Renal cortex interstitium (tissue), 11 donors: ENCODE data around the gene MEGF8. TPM values are rescaled to one million over a fixed set of nuclear protein-coding genes. Genes with fewer than 3 reads are reported as not detected.

ENCODE experiments used
- DNase-seq, 11 donors: peaks; one replicate each; pipeline ENCODE4 v3.0.0-alpha.2; 2013; ENCODE audit warnings: low read depth in 9 of 11, low spot score in 4 of 11; ENCODE audit errors: extremely low read depth in 1 of 11
- polyA plus RNA-seq, 3 donors: library from polyadenylated mRNA; unstranded; fragments of 120-200 nt; gene quantifications; one replicate each; pipeline ENCODE4 v1.2.1, GENCODE V29; 2013; ENCODE audit not compliant: insufficient read length in 3 of 3

Gene MEGF8
- polyA plus RNA-seq, 3 donors, result 36.5 to 49.2 (median 47.5) TPM

DNA sequence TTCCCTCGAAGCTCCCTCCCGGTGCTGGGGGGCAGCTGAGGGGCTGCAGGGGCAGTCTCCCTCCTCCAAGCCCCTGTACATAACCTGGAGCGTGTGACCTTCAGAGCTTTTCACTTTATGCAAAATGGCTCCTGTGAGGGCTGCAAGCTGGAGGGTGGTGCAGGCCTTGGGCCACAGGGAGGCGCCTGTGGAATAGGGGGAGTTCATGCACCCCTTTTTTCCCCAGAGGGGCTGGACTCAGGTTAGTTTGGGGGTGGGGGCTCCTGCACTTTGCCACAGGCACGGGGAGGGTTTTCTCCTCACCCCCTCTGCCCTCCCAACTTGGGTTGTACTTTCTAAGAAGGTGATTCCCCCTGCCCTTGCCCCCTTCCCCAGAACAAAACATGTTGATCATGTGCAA lies 30.1 kb upstream of the MEGF8 start:
- no peak for DNase-seq

DNA sequence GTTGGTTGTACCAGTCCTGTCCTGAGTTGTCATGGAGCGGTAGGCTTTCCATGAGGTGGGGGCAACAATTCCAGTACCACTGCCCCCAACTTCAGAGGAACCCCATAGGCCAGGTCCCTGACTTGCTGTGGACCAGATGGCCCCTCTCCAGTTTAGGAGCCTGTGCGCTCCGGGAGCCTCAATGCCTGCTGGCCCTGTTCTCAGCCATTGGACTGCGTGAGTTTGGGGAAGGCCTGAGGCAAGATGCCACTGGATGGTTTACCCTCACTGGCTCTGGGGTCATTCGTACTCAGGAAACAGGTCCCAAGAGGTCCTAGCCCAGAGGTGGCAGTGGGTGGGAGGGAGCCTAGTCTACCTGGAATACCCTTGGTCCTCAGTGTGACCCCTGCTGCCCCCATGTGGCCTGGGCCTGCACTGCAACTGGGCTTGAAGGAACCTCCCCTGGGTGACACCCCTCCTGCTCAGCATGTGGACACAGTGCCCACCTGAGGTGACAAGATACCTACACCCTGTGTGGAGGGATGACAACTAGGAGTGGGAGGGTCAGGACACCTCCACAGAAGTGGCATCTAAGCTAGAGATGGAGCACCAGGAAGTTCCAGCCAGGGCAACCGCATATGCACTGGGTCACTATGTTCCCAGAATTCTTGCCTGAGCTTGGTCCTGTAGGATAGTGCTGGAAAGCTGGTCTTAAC lies 29.5 kb upstream of the MEGF8 start:
- peak in 1 of 11 donors; percentile 74 for DNase-seq

DNA sequence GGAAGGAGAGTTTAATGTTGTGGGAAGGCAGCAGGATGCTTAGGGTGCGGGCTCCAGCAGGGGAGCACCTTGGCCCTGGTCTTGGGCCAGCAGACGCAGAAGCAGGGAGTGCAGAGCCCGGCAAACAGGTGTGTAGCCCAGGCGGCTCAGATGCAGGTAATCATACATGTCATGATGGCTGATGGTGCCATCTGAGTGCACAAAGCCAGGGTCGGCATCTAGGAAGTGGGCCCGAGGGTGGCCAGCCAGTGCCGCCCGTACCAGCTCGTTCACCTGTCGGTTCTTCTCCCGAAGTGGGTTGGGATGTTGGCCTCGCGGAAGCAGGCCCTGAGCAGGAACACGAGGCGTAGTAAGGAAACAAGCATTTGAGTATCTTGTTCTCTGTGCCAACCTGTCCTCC lies 28.4 kb upstream of the MEGF8 start:
- DNase-seq, result no peak

DNA sequence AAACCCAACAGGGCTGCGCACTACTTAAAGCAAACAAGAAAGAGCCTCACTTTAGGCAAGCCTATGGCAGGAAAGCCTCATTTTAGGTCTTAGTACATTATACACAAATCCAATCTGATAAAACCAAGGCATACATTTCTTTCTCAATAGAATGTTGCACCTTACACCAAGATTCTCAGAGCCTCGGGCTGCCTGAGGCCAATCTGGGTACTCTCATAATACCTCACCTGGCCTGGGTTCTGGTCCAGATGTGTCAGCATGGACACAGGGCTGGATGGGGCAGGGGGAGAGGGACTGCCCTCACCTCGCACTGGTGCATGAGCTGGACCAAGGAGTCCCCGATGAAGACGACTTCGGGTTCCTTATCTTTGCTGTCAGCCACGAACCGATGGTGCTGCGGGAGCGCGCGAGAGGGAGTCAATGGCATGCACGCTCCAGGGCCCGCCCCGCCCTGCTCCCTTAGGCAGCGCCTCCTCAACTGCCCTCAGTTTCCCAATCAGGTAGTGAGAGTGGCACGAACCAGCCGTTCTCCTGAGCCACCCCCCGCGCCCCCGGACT lies 23.7 kb upstream of the MEGF8 start, which contains the start of gene PRR19:
PRR19 (plus strand) TSS at position 487 of the 558 bp plus-strand sequence. CDS start 7,453 bp downstream, outside the sequence.
- DNase-seq, result no peak

DNA sequence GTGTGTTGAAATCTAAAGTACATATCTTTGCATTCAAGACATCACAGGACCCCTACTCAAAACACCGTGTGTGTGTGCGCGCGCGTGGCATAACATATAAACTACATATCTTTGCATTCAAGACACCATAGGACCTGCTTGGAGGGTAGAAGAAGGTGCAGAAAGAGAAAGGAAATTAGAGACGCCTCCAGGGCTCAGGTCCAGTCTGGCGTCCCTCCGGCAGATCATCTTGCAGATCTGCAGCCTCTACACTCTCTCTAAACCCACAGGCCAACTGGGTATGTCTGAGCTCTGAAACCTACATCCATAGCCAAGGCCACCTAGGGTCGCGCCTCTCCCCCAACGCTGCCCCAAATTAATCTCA lies 22.4 kb upstream of the MEGF8 start:
- no peak for DNase-seq

DNA sequence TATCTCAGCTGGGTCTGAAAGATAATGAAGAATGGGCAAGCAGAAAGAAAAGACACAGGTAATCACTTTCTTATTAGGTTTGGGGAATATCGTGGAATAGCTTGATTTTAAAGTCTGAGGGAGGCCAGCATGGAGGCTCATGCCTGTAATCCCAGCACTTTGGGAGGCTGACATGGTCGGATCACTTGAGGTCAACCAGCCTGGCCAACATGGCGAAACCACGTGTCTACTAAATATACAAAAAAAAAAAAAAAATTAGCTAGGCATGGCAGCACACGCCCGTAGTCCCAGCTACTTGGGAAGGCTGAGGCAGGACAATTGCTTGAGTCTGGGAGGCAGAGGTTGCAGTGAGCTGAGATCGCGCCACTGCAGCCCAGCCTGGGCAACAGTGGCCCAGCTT lies 21.6 kb upstream of the MEGF8 start:
- DNase-seq, result no peak

DNA sequence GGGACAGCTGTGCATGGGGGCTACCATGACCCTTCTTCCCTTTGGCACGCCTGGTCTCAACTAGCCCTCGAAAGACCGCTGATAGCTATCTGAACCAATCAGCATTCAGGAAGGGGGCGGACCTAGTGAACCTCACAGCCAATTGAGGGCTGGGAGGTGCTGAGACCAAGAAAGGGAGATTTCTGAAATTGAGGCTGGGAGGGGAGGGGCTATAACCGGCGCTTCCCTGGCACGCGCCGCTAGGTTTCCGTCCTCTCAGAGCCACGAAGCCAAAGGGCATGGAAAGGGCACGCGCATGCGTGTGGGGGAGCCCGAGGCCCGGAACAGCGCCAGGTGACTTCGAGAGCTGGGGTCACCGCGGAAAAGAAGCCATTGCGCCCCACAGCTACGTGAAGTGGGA lies 18.8 kb upstream of the MEGF8 start:
- DNase-seq, result no peak

DNA sequence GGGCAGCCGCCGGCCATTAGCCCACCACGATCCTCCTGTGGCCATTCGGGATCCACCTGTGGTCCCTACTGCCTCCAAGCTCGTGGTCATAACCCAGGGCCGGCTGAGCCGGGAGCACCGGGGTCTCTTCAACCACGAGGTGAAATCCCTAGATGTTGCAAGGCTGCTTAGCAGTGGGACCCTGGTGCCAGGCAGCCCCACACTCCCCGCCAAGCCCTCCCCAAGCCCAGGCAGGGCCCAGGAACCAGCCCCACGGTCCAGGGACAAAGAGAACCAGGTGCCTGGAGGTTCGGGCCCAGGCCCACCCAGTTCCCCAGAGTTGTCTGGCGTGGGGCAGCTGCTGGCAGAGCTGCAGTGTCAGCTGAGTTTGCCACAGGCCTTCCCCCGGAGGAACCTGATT lies 15.7 kb upstream of the MEGF8 start:
- no peak for DNase-seq

DNA sequence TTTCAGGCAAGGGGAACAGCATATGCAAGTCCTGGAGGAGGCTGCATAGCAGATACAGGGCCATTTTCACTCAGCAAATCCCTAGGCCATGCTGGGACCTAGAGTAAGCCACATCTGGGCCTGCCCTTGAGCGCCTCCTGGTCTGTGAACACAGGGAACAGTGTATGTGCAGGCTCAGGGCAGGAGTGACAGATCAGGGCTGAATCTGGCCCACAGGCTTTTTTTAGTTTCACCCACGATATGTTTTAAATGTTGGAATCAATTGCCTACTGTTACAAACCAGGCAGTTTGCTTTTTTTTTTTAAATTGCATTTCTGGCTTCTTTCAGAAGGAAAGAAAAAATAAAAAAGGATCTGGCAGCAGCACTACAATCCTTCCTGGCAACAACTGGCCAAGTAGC lies 13.8 kb upstream of the MEGF8 start:
- DNase-seq, result no peak

DNA sequence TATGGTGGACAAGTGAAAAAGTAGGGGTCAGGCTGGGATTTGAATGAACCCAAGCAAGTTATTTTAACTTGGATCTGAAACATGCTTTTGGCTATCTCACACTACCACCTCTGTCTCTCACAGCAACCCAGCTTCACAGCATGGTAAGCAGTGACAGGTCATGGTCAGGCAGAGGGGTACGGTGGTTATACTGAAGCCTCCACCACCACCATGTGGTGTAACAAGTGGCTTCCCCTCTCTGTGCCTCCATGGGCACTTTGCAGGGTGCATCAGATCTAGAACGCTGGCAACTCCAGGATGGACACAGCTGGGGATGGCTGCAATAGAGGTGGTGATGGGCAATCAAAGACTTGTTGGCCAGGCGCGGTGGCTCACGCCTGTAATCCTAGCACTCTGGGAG lies 13.1 kb upstream of the MEGF8 start:
- no peak for DNase-seq

DNA sequence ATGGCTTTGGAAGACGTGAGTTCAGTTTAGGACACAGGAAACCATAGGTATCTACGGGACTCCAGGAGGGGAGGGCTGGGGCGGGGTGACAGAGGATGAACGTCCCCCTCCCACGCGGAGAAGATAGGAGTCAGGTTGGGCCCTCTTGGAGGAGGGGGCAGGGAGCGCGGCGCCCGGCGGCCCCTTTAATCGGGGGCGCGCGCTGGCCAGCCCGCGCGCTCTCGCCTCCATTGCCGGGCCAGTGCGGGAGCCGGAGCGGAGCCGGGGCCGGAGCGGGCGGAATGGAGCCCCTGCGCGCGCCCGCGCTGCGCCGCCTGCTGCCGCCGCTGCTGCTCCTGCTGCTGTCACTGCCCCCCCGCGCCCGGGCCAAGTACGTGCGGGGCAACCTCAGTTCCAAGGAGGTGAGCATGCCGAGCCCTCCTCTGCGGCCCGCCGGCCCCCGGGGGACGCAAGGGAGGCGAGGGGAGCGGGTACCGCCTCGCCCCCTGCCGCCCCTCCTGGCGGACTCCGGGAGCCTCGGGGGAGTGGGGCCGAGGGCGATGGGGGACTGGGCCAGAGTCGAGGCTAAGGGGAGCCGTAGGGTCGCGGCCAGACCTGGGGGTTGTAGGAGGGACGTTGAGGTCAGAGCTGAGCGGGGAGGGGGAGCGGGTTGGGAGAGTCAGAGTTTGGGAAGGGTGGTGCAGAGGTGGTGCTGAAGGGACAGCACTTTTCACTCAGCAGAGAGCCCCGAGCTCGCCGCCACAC lies 12.2 kb upstream of the MEGF8 start, which contains the start of gene TMEM145:
TMEM145 (plus strand) TSS at position 214 of the 744 bp plus-strand sequence; CDS start at position 282, 68 bp downstream.
- DNase-seq, result peak in 4 of 11 donors; percentile 32 to 72 (median 58)

DNA sequence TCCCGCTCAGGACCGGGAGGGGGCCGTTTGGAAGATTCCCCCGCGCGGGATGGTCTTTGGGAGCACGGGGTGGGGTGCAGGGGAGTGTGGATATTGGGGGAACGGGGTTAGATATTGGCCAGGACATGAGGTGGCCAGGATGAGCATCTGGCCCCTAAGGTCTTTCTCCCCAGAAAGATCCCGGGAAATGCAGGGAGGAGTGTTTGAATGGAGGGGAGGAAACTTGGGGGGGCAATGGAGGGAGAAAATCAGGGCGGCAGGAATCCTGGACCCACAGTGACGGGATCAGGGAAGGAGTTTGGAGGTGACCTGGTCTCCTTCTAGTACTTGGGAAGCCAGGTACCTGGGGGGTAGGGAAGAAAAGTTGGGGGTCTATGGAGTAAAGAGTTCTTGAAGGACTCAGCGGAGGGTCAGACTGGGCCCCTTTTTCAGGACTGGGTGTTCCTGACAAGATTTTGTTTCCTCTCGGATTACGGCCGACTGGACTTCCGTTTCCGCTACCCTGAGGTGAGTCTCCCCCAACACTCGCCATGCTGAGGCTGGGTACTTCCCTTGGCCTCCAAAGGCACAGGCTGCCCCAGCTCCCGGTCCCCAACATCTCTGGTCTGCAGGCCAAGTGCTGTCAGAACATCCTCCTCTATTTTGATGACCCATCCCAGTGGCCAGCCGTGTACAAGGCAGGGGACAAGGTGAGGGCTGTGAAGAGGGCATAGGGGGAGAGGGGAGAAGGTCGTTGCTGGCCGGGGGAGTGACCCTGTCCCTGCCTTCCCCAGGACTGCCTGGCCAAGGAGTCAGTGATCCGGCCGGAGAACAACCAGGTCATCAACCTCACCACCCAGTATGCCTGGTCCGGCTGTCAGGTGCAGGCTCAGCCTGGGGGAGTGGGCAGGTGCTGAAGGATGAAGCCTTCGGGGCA lies 11.3 kb upstream of the MEGF8 start:
- no peak for DNase-seq

DNA sequence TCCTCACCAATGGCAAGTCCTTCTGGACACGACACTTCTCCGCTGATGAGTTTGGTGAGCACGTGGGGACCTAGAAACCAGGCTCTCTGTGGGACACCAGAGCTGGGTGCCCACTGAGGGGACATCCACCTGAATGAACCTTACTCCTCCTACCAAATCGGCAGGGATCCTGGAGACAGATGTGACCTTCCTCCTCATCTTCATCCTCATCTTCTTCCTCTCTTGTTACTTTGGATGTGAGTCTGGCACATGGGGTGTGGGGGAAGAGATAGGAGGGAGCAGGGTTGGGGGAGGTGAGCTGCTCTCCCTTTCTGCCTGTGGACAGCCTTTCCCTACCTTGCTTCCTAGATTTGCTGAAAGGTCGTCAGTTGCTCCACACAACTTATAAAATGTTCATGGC lies 10.4 kb upstream of the MEGF8 start:
- no peak for DNase-seq

DNA sequence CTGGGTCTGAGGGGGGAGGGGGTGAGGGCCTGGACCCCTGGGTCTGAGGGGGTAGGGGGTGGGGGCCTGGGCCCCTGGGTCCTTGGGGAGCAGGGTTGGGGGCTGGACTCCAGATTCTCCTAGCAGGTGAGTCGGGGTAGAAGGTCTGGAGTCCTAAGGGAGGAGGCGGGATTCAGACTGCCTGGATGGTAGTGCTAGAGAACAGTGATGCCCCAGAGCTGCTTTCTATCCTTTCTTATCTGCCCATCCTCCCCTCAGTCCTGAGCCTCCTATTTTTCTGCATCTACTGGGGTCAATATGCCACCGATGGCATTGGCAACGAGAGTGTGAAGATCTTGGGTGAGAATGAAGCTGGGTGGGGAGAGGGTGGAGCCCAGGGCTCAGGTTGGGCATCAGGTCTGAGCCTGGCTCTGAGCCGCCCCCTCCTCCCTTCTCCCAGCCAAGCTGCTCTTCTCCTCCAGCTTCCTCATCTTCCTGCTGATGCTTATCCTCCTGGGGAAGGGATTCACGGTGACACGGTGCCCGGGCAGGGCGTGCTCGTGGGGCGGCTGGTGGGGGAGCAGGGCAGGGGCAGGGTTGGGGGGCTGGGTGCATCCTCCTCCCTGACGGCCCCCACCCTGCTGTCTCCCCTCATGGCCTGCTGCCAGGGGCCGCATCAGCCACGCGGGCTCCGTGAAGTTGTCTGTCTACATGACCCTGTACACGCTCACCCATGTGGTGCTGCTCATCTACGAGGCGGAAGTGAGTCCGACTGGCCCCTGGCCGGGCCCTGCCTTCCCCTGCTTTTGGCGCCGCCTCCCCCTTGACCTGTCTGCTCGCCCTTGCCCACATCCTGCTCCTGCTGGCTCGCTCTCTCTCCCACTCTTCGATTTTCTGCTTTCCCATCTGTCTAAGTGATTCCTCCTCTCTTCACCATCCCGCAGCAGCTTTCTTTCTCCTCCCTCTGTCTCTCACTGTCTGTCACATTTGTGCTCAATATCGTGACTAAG lies 8.9 kb upstream of the MEGF8 start:
- no peak for DNase-seq

DNA sequence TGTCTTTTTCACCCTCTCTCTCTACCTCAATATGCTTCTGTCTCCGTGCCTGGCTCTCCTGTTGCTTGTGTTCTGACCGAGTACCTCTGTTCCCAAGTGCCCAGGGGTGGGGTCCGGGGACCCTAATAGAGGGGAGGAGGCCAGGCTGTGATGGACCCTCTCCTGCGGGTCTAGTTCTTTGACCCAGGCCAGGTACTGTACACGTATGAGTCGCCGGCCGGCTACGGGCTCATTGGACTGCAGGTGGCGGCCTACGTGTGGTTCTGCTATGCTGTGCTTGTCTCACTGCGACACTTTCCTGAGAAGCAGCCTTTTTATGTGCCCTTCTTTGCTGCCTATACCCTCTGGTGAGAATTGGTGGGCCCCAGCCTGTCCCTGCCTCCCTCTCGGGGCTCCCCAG lies 7.9 kb upstream of the MEGF8 start:
- DNase-seq, result no peak

DNA sequence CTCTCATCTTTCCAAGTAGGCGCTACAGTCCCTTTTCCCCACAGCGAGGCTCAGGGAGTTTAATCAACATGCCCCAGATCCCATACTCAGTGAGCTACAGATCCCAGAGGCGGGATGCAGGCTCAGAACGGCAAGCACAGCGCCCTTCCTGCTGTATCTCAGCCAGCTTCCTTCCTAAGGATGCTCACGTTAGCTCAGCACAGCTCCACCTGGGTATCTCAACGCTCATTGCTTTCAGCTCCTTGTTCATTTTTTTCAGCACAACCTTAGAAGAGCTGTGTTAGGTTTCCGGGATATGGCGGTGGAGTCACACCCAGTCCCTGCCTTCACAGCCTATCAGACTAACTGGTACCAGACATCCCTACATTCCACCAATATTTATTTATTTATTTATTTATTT lies 3.1 kb upstream of the MEGF8 start:
- DNase-seq, result no peak

DNA sequence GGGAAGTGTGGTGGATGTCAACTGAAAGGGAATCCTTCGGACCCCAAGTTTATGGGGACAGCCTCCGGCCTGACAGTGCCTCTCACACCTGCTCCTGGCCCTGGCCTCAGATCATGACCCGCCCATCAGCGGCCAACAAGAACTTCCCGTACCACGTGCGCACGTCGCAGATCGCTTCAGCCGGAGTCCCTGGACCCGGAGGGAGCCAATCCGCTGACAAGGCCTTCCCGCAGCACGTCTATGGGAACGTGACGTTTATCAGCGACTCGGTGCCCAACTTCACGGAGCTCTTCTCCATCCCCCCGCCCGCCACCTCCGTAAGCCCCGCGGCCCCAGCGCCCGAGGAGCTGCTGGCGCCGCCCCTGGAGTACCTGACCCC lies 2.0 kb upstream of the MEGF8 start:
- no peak for DNase-seq
